ENCODE measurements around the gene MME. TPM values are rescaled to one million over a fixed set of nuclear protein-coding genes. Genes with fewer than 3 reads are reported as not detected.
"Not testable (repeated sequence)": the region's sequence is repeated elsewhere in the genome, so short reads cannot be mapped to it uniquely, and the experiment has no call there.

MME gene
- total RNA-seq, 4 donors from 2014 or later = 0.27 to 6.2 (median 3.8) TPM

- H3K27me3 ChIP-seq = no peaks in the 10 kb centered on the region
- H3K4me1 ChIP-seq = no peaks in the 10 kb centered on the region
- DNase-seq = no peak
- no peak overlapping the region for H3K27ac ChIP-seq
- intact Hi-C loops (cut with DNase I) = no loop called here
- H3K4me3 ChIP-seq = no peak overlapping the region
- H3K9me3 ChIP-seq = no peaks in the 10 kb centered on the region
- no peak for TF ChIP-seq CTCF (IDR thresholded peaks at IDR 0.05)
- no peak for TF ChIP-seq POLR2A (IDR thresholded peaks at IDR 0.05)
- no peaks in the 10 kb centered on the region for H3K36me3 ChIP-seq
Measured at GRCh38 chr3:155204851-155205250, 124.7 kb downstream of the MME start.

GRCh38 chr3:155208183-155208800 lies 128.2 kb downstream of the MME start:
- no peak overlapping the region for H3K27ac ChIP-seq
- 59 to 72% methylated on average over 4 of the region's 4 CpGs for WGBS, 2 donors
- intact Hi-C loops (cut with DNase I) = no loop called here

GRCh38 chr3:155210736-155211135 lies 130.6 kb downstream of the MME start:
- no peaks in the 10 kb centered on the region for H3K4me1 ChIP-seq
- WGBS, 2 donors = 81 to 82% methylated on average over 2 of the region's 2 CpGs
- no peak overlapping the region for H3K4me3 ChIP-seq
- H3K27me3 ChIP-seq = no peaks in the 10 kb centered on the region
- H3K27ac ChIP-seq = no peak overlapping the region
- H3K9me3 ChIP-seq = no peaks in the 10 kb centered on the region
- intact Hi-C loops (cut with DNase I) = no loop called here
- no peak for TF ChIP-seq CTCF (IDR thresholded peaks at IDR 0.05)
- TF ChIP-seq POLR2A (IDR thresholded peaks at IDR 0.05) = no peak
- DNase-seq = no peak
- no peaks in the 10 kb centered on the region for H3K36me3 ChIP-seq

More at GRCh38 chr3:155208183-155208800, 128.2 kb downstream of the MME start:
- H3K4me1 ChIP-seq = no peaks in the 10 kb centered on the region
- no peaks in the 10 kb centered on the region for H3K36me3 ChIP-seq
- no peak for DNase-seq
- H3K4me3 ChIP-seq = no peak overlapping the region
- H3K27me3 ChIP-seq = no peaks in the 10 kb centered on the region
- H3K9me3 ChIP-seq = no peaks in the 10 kb centered on the region
- no peak for TF ChIP-seq CTCF (IDR thresholded peaks at IDR 0.05)
- TF ChIP-seq POLR2A (IDR thresholded peaks at IDR 0.05) = no peak

- intact Hi-C loops (cut with DNase I) = no loop called here
- no peaks in the 10 kb centered on the region for H3K27me3 ChIP-seq
- TF ChIP-seq CTCF (IDR thresholded peaks at IDR 0.05) (no peak), POLR2A (IDR thresholded peaks at IDR 0.05) (no peak)
- no peaks in the 10 kb centered on the region for H3K36me3 ChIP-seq
- no peak for DNase-seq
- no peak overlapping the region for H3K27ac ChIP-seq
- H3K4me1 ChIP-seq = no peaks in the 10 kb centered on the region
- WGBS, 2 donors = 34 to 41% methylated on average over 2 of the region's 2 CpGs
- no peaks in the 10 kb centered on the region for H3K9me3 ChIP-seq
- no peak overlapping the region for H3K4me3 ChIP-seq
Measured at GRCh38 chr3:155211266-155211665, 131.1 kb downstream of the MME start.

- intact Hi-C loops (cut with DNase I) = no loop called here
- no peak overlapping the region for H3K4me3 ChIP-seq
- no peak for DNase-seq
- no peaks in the 10 kb centered on the region for H3K36me3 ChIP-seq
- no peak overlapping the region for H3K27ac ChIP-seq
- no peak for TF ChIP-seq POLR2A (IDR thresholded peaks at IDR 0.05)
- H3K4me1 ChIP-seq = no peaks in the 10 kb centered on the region
- no peaks in the 10 kb centered on the region for H3K27me3 ChIP-seq
- no peaks in the 10 kb centered on the region for H3K9me3 ChIP-seq
Measured at GRCh38 chr3:155211940-155212339, 131.8 kb downstream of the MME start.

GRCh38 chr3:155216007-155216406 lies 135.9 kb downstream of the MME start:
- 79 to 85% methylated on average over 3 of the region's 3 CpGs for WGBS, 2 donors
- H3K4me1 ChIP-seq; H3K4me3 ChIP-seq; H3K27ac ChIP-seq; DNase-seq; H3K36me3 ChIP-seq; H3K9me3 ChIP-seq; intact Hi-C loops (cut with DNase I); H3K27me3 ChIP-seq: not testable (repeated sequence)
